Astrocyte (in vitro differentiated cells and primary cell): ENCODE data around the gene RNF207.

Source experiments
- CTCF ChIP-seq: IDR thresholded peaks from 2 replicates; pipeline ENCODE4 v1.5.1; 2011; ENCODE audit warnings: low read depth, mild to moderate bottlenecking, inconsistent platforms, low read length, moderate library complexity; ENCODE audit not compliant: insufficient read depth
- EZH2 ChIP-seq: IDR thresholded peaks from 2 replicates; pipeline ENCODE4 v1.6.1; 2012; ENCODE audit warnings: mild to moderate bottlenecking, low read length, inconsistent platforms; ENCODE audit not compliant: insufficient read depth

DNA sequence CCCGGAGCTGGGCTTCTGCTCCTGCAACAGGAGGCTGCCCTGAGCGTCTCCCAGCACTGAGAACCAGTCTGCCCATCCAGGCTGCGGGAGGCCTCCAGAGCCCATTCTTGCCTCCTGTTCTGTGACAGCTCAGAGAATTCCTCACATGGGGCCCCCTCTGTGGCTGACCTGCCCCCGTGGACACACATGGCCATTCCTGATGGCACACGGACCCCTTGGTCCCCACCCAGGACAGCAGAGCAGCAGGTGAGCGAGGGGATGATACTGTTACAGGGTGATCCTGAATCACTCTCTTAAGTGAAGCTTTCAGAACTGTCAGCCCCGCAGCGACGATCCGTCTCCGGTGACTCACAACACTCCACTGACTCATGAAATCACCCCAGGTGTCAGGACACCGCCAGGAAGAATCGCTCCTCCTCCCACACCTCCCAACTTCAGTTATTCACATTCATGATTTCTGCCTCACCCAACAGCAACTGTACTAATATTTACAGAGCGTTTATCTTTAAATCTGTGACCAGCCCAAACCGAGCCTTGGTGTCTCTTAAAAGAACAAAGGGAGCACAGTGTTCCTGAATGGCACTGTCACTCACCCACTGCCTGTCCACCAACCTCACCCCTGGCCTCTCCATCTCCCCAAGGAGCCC, 48.3 kb upstream of the RNF207 start:
- TF ChIP-seq CTCF: no peak
- TF ChIP-seq EZH2: no peak
